GM18520 (cell line): ENCODE data around the gene CTNND2.

Experiments
- ATAC-seq: cut with Tn5 transposase; IDR thresholded peaks from one replicate; pipeline ENCODE4 v1.9.1; 2021; ENCODE audit not compliant: unreplicated experiment

Gene CTNND2

GRCh38 chr5:11780641-11781345 is 123.5 kb downstream of the CTNND2 start:
- ATAC-seq, result no peak

GRCh38 chr5:11777096-11777495 is 127.2 kb downstream of the CTNND2 start:
- ATAC-seq, result no peak

DNA sequence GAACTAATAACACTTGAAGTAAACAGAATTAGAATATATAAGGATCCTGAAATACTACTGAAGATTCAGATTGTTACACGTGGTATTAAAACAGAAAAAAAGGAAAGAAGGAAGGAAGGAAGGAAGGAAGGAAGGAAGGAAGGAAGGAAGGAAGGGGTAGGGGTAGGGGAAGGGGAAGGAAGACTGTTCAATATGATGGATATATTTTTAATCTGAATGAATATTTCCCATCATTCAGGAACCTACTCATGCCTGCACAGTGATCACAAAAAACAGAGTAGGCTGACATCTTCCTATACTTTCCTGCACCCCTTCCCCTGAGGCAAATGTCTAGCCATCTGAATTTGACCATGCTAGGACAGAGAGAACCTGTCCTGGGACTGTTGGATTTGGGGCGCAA is 133.9 kb downstream of the CTNND2 start:
- ATAC-seq, result no peak

DNA sequence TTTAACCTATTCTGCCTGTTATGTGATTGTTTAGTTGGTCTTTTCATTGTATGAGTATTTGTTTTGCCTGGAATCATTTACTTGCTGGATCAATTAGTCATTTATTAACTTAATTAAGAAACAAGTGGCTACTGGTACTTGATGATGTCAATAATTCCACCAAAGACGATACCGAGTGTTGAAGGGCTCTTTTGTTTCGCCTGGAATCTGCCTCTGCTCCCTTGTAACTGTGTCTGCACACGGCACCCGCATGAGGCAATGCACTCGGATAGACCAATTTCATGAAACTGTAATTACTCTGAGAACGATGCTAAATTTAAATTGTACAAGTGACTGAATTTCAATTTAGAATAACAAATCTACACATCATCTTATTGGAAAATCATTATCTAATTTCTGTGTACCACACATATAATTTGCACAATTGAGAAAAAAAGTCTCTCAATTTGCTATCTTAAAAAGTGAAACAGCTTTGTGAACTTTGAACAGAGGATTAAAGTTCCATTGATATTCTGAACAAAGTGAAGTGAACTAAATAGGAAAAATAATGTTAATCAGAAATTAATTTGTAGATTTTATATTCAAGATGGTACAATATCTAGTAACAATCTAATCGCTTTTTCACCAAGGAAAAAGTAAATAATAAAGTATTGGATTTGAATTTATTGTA is 143.2 kb downstream of the CTNND2 start:
- no peak for ATAC-seq

DNA sequence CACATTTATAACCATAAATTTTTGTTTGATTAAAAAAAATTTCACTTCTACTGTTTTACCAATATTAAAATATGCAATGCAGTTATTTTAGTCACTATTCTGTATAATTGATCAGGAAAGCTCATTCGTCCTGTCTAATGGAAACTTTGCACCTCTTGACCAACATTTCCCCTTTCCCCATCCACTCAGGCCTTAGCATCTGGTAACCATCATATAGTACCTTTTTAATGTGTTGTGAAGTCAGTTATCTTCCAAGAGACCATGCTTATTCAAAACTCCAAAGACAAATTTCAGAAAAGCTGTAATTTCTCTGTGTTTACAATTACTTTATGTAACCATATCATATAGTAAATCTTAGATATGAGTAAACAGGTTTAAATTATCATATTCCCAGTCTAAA is 145.9 kb downstream of the CTNND2 start:
- no peak for ATAC-seq

DNA sequence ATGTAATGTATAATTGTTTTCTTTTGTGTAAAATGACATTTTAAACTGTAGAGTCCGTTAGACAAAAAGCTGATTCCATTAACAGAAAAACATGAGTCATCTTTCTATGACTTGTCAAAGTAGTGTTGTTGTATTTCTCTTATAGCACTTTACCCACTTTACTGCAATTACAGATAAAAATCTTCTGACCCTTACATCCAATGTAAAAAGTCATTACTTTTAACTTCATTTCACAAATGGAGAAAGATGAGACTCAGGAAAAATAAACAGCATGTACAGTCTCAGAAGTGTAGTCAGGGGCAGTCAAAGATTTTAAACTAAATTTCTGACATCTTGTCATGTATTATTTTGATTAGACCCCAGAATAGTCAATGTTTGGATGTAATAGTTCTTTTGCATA is 146.6 kb downstream of the CTNND2 start:
- no peak for ATAC-seq

DNA sequence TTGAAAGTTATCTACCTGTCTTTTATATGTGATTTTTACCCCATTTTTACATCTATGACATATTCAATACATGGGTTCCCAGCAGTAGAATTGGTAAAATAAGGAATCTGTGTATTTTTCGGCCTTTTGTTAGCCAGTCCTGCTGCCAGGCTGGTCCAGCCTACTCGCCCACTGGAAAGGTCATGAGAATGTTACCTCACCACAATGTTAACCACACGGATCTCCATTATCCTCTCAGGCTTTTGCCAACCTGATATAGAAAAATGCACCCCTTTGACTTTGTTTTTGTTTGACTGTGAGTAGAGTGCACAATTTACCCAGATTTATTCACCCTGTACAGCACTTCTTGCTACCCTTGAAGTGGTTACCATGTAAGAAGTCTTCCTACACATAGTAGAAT is 167.2 kb downstream of the CTNND2 start:
- no peak for ATAC-seq

DNA sequence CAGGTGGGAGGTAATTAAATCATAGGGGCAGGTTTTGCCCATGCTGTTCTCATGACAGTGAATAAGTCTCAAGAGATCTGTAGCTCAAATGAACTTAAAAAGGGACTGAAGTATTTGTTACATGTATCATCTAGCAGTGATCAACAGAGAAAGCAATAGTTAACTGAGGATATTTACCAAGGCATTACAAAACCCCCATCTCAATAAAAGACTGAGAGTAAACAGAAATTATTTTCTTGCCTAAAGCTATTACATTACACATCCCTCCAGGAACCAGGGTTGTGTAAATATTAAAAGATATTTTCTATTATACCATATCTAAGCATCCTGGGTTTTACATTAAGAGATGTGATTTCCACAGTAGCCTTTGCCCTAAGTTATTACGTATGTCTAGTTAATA is 169.9 kb downstream of the CTNND2 start:
- no peak for ATAC-seq

GRCh38 chr5:11733840-11734192 is 170.4 kb downstream of the CTNND2 start:
- ATAC-seq, result no peak

- ATAC-seq, result no peak
These were observed 170.9 kb downstream of the CTNND2 start for GRCh38 chr5:11733185-11733839.

DNA sequence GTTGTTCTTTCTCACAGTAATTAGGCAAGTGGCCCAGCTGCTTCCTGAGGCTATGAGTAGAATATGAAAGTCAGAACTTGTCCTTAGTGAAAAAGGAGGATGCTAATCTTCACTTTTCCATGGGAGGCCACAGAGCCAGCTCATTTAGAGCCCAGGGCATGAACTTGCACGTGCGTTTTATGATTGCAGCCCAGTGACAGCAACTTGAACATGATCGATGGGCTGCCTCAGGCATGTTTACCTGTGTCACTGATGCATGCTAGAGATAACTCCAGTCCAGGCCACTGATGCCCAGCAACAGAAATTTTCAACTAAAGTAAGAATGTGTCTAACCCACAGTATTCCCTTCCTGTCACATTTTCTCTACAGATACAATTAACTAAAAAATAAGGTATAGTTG is 179.3 kb downstream of the CTNND2 start:
- ATAC-seq, result no peak

DNA sequence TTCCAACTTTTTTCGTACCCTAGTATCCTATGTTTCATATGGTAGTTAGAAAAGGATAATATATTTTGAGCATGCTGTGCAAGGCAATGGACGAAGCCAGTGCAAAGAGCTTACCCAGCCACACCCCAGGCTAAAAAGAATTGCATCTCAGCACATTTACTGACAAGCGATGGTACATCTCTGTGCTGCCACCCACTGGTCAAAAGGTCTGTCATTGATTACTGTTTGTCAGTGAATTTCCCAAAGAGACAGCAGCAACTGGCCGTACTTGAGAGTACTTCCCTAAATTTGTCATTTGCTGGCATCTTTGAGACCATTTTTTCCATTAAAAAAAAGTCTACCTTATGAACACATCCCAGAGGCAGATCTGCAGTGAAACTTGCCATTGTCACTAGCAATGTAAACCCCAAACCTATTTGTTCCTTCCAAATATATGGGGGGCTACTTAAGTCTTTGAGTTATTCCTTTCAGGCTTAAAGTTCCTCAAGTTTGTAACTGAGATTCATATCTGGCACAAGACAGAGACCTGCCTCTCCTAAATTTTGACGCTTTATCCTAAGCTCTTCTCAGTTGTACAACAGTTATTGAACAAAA is 184.3 kb downstream of the CTNND2 start:
- no peak for ATAC-seq

GRCh38 chr5:11715461-11716196 is 188.6 kb downstream of the CTNND2 start:
- ATAC-seq, result no peak

GRCh38 chr5:11711932-11712331 is 192.3 kb downstream of the CTNND2 start:
- no peak for ATAC-seq

DNA sequence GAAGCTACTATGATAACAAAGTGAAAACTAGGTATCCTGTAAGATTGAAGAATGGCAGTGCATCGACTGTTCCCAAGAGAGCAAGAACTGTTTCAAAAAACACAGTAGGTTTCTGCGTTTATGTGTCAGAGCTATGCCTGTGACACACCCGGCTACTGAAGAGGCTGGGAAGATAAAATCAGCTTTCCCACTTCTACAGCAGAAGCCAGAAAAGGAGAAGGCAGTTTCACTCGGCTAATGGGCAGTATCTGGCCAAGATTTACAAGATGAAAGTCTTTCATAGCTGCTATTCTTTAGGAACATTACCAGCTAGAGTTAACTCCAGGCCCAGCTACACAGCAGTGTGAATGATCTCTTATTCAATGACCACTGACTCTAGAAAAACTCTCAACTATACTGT is 195.2 kb downstream of the CTNND2 start:
- no peak for ATAC-seq

DNA sequence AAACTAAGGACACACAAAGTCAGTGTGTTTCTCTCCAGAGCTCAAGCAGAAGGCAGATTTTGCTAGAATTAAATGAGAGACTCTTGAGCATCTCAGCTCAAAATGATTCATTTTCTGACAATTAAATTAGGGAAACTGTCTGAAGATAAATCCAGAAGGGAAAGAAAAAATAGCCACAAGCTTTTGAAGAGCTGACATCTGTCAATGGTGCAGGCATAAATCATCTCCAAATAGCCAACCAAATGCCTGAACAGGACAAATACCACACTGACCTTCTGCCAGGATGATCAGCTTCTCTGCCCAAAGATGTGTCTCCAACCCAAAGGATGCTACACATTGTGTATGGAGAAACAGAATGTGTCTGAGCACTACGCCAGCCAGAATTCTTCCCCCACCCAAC is 199.3 kb downstream of the CTNND2 start:
- ATAC-seq, result no peak

DNA sequence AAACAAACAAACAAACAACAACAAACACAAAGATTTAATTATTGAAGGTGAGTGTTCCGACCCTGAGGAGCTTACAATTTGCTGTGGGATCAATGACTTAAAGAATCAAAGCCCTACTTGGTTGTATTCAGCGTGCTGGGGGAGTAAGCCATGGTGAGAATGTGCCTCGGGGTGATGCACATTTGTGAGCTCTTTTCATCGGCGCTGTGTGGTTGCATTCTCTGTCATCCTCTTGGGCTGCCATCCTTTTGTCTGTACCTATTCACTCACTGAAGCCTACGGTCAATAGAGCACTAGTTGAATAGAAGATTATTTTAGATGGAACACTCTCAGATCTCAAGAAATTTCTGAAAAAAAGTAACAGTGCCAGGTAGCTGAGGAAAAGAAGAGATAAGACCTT is 203.9 kb downstream of the CTNND2 start:
- ATAC-seq, result no peak

DNA sequence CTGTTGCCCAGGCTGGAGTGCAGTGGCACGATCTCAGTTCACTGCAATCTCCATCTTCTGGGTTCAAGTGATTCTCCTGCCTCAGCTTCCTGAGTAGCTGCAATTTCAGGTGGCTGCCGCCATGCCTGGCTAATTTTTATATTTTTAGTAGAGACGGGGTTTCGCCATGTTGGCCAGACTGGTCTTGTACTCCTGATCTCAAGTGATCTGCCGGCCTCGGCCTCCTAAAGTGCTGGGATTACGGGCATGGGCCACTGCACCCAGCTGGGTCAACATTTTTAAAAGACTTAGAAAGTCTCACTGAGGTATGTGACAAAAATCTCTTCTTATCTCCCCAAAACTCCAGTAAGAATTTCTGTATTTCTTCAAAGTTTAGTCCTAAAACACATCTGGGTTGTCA is 211.6 kb downstream of the CTNND2 start:
- no peak for ATAC-seq

GRCh38 chr5:11687498-11687897 is 216.7 kb downstream of the CTNND2 start:
- ATAC-seq, result no peak

GRCh38 chr5:11684607-11685006 is 219.6 kb downstream of the CTNND2 start:
- ATAC-seq, result no peak

DNA sequence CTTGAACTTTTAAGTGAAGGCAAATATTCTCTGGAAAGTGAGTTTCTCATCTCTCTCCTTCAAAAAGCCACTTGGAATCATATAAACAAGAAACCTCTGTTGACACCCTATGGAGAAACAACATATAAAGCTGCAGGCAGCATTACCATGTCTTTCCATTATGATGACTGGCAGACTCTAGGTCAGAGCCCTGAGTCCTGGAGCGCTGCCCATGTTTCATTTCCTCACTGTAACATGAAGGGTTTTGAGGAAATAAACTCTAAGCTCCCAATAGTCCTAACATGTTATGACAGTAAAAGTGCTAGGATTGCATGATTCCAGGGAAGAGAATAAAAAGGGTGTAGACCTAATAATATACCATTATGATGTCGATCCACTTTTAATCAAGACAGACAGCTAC is 220.6 kb downstream of the CTNND2 start:
- no peak for ATAC-seq
